Type B pancreatic cell (in vitro differentiated cells): Measurements from ENCODE around the gene NR3C1. TPM values are rescaled to one million over a fixed set of nuclear protein-coding genes. Genes with fewer than 3 reads are reported as not detected.

Source experiments
- DNase-seq: peaks from one replicate; pipeline ENCODE4 v3.0.0; 2021; ENCODE audit warnings: mixed read lengths; ENCODE audit not compliant: unreplicated experiment; ENCODE audit errors: extremely low spot score
- H3K27ac Mint-ChIP-seq: 2 replicates; pipeline ENCODE4 v1.8.0; 2021; ENCODE audit warnings: mild to moderate bottlenecking, mixed read lengths
- H3K27me3 Mint-ChIP-seq: 2 replicates; pipeline ENCODE4 v1.8.0; 2021; ENCODE audit warnings: mixed read lengths
- H3K36me3 Mint-ChIP-seq: 2 replicates; pipeline ENCODE4 v1.8.0; 2021; ENCODE audit warnings: mixed read lengths
- H3K4me1 Mint-ChIP-seq: one replicate; pipeline ENCODE4 v1.8.0; 2021; ENCODE audit warnings: mixed read lengths; ENCODE audit not compliant: unreplicated experiment
- H3K4me3 Mint-ChIP-seq: 2 replicates; pipeline ENCODE4 v1.8.0; 2021; ENCODE audit warnings: mild to moderate bottlenecking, mixed read lengths
- H3K9me3 Mint-ChIP-seq: 2 replicates; pipeline ENCODE4 v1.8.0; 2021; ENCODE audit warnings: mixed read lengths
- CTCF ChIP-seq: fragments of 200-600 bp; sonication (generic); conservative IDR thresholded peaks from 2 replicates; pipeline ENCODE4 v1.5.0; 2021; ENCODE audit warnings: antibody characterized with exemption, mild to moderate bottlenecking
- total RNA-seq: library from RNA; stranded (reverse); gene quantifications from 2 replicates; pipeline ENCODE4 v1.2.1, GENCODE V29; 2021; ENCODE audit warnings: low replicate concordance

NR3C1 gene
- total RNA-seq, 1 donor from 2014 or later, result 94.0 TPM

GRCh38 chr5:143259254-143259605, 144.3 kb downstream of the NR3C1 start:
- H3K4me1 Mint-ChIP-seq, result no peaks in the 10 kb centered on the region

GRCh38 chr5:143258559-143259253, 144.8 kb downstream of the NR3C1 start:
- H3K27ac Mint-ChIP-seq, result no peak overlapping the region
- no peaks in the 10 kb centered on the region for H3K36me3 Mint-ChIP-seq
- no peak overlapping the region for H3K4me3 Mint-ChIP-seq
- no peaks in the 10 kb centered on the region for H3K27me3 Mint-ChIP-seq
- TF ChIP-seq CTCF, result no peak
- no peaks in the 10 kb centered on the region for H3K9me3 Mint-ChIP-seq
- H3K4me1 Mint-ChIP-seq, result no peaks in the 10 kb centered on the region
- DNase-seq, result no peak

More at GRCh38 chr5:143259254-143259605, 144.3 kb downstream of the NR3C1 start:
- Mint-ChIP-seq H3K27me3 (no peaks in the 10 kb centered on the region), H3K36me3 (no peaks in the 10 kb centered on the region), H3K27ac (no peak overlapping the region), H3K4me3 (no peak overlapping the region), H3K9me3 (no peaks in the 10 kb centered on the region)
- TF ChIP-seq CTCF, result no peak
- DNase-seq, result no peak

GRCh38 chr5:143254819-143255218, 148.7 kb downstream of the NR3C1 start:
- no peaks in the 10 kb centered on the region for H3K9me3 Mint-ChIP-seq
- no peak overlapping the region for H3K27ac Mint-ChIP-seq
- H3K36me3 Mint-ChIP-seq, result no peaks in the 10 kb centered on the region
- no peak overlapping the region for H3K4me3 Mint-ChIP-seq
- H3K4me1 Mint-ChIP-seq, result no peaks in the 10 kb centered on the region
- TF ChIP-seq CTCF, result no peak
- no peaks in the 10 kb centered on the region for H3K27me3 Mint-ChIP-seq
- no peak for DNase-seq

- no peaks in the 10 kb centered on the region for H3K36me3 Mint-ChIP-seq
Measured at GRCh38 chr5:143251946-143252345, 151.5 kb downstream of the NR3C1 start.

GRCh38 chr5:143251190-143251589, 152.3 kb downstream of the NR3C1 start:
- no peak for DNase-seq
- no peaks in the 10 kb centered on the region for H3K36me3 Mint-ChIP-seq

More at GRCh38 chr5:143251946-143252345, 151.5 kb downstream of the NR3C1 start:
- H3K27ac Mint-ChIP-seq, result no peak overlapping the region
- H3K9me3 Mint-ChIP-seq, result no peaks in the 10 kb centered on the region
- H3K4me1 Mint-ChIP-seq, result no peaks in the 10 kb centered on the region
- no peak for TF ChIP-seq CTCF
- no peak overlapping the region for H3K4me3 Mint-ChIP-seq
- H3K27me3 Mint-ChIP-seq, result no peaks in the 10 kb centered on the region
- no peak for DNase-seq

More at GRCh38 chr5:143251190-143251589, 152.3 kb downstream of the NR3C1 start:
- Mint-ChIP-seq H3K4me1 (peaks cover 2% of the 10 kb centered on the region), H3K4me3 (no peak overlapping the region), H3K27ac (no peak overlapping the region), H3K27me3 (no peaks in the 10 kb centered on the region), H3K9me3 (peaks cover 2% of the 10 kb centered on the region)
- no peak for TF ChIP-seq CTCF
